Urinary bladder (tissue), 2 donors: ENCODE measurements around the gene DYNC2H1. TPM values are rescaled to one million over a fixed set of nuclear protein-coding genes. Genes with fewer than 3 reads are reported as not detected.

ENCODE experiments used
- polyA plus RNA-seq: library from polyadenylated mRNA; stranded (reverse); fragments of 200-250 nt; gene quantifications from one replicate; pipeline ENCODE4 v1.2.3, GENCODE V29; 2013
- small RNA-seq: library from RNA; depleted of rRNA; stranded (forward); fragments of <200 nt; gene quantifications from one replicate; pipeline ENCODE3, GENCODE V24; 2014
- total RNA-seq: library from RNA; depleted of rRNA; stranded (reverse); fragments of >200 nt; gene quantifications from one replicate; pipeline ENCODE4 v1.2.3, GENCODE V29; 2014
- donor health status: healthy.

DYNC2H1 gene
- total and polyA plus RNA-seq, 2 donors: 12.8 to 91.8 TPM

Small RNA genes within 50 kb of the gene (small RNA-seq; reads per million reads assigned to genes)
- gene AP003461.1: not detected

Other genes starting within 250 kb of the DYNC2H1 start
- gene MMP12, start 234.4 kb upstream of the DYNC2H1 start, total RNA-seq: 3.8 TPM
- 0.62 TPM for gene MMP12, start 234.4 kb upstream of the DYNC2H1 start, polyA plus RNA-seq
- not detected for gene MMP13, start 153.7 kb upstream of the DYNC2H1 start, total RNA-seq
- gene MMP13, start 153.7 kb upstream of the DYNC2H1 start, polyA plus RNA-seq: 0.04 TPM
- 27.2 TPM for gene DCUN1D5, start 17.3 kb upstream of the DYNC2H1 start, total RNA-seq
- 23.8 TPM for gene DCUN1D5, start 17.3 kb upstream of the DYNC2H1 start, polyA plus RNA-seq